Measurements from ENCODE around the gene PTH1R.
A peak's percentile ranks its signal among the peaks of the same experiment; 100 is the strongest.

The PTH1R gene

DNA sequence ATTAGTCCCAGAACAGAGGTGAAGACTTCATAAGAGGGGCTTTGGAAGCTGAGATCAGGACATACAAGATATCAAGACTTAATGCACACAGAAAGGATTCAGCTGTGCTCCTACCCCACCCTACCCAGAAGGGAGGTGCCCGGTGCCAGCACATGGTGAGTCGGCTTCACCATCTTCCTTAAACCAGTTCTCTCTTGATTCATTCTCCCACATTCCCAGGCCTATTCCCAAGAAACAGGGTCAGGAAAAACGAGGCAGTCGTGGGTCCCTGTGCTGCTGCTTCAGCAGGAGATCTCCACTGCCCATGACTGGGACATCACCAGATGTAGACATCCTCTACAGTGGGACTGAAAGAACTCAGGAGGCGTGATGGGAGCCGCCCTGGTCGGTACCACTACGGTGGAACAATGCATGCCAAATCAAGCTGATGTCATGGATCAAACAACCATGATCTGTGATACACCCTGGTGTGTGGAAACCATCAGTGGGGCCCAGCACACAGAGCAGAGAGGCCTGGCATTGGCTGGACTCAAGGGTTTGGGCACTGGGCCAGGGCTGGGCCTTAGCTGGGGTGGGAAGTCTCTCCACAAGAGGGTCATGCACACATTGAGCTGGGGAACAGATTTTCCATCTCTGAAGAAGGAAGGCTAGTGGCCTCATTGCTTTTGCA, 57.1 kb downstream of the PTH1R start:
- ChIA-PET POLR2A (interaction anchor here (1.8 to 2.7 kb wide), 2 partner anchors 41 to 45 kb away, joined by 5 to 9 read pairs; partner anchors contain the start of genes CCDC12 and NBEAL2), CTCF (interaction anchor here (0.8 to 1.8 kb wide), 2 partner anchors 11 to 12 kb away, joined by 3 to 5 read pairs; no protein-coding TSS in a partner anchor)
- TF ChIP-seq SUZ12 (IDR thresholded peaks at IDR 0.05): no peak
- TF ChIP-seq LEF1 (IDR thresholded peaks at IDR 0.05; ENCODE audit: borderline replicate concordance): no peak
- no peak for TF ChIP-seq CTBP1 (IDR thresholded peaks at IDR 0.05; ENCODE audit: borderline replicate concordance)
- no peak for TF ChIP-seq FOXM1 (IDR thresholded peaks at IDR 0.05; ENCODE audit: borderline replicate concordance)
- no peak for TF ChIP-seq L3MBTL2 (conservative IDR thresholded peaks at IDR 0.05)
- TF ChIP-seq BHLHE40 (IDR thresholded peaks at IDR 0.05; ENCODE audit: borderline replicate concordance): no peak
- TF ChIP-seq FOXK2 (IDR thresholded peaks at IDR 0.05): no peak
- TF ChIP-seq ELF4 (IDR thresholded peaks at IDR 0.05): no peak
- DNase-seq (ENCODE audit: extremely low spot score): no peak

DNA sequence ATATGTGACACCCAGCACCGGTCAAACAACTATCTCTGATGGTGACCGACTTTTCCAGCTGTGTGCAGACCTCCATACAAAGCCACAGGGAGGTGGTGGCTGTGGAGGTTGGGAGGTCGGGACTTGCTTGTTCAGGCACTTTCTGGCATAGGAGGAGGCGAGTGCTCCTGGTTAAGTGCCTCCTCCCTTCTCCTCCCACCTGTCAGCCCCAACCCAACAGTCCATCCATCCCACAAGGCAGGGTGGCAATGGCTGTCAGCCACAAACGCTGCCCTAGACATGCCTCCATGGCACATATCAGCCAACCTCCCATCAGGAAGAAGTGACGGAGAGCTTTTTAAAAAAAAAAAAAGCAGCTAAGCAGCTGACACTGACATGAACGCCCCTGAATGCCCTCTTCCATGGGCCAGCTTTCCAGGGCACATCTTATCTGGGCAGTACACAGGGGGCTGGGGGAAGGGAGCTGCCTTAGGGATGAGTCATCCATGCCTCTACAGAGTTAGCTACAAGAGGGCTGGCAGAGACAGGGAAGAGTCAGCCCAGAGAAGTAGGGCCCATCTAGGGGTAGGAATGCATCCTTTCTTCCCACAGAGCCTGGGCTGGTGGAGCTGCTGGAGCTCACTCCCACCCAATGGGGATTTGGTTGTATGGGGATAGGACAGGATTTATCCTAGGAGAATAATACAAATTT, 57.8 kb downstream of the PTH1R start:
- no peak for TF ChIP-seq L3MBTL2 (conservative IDR thresholded peaks at IDR 0.05)
- no peak for TF ChIP-seq SUZ12 (IDR thresholded peaks at IDR 0.05)
- no peak for TF ChIP-seq SP1 (IDR thresholded peaks at IDR 0.05)
- TF ChIP-seq FOXA1 (IDR thresholded peaks at IDR 0.05): no peak
- TF ChIP-seq HDGF (IDR thresholded peaks at IDR 0.05; ENCODE audit: borderline replicate concordance): no peak
- TF ChIP-seq LEF1 (IDR thresholded peaks at IDR 0.05; ENCODE audit: borderline replicate concordance): no peak
- no peak for TF ChIP-seq ELF4 (IDR thresholded peaks at IDR 0.05)
- no peak for TF ChIP-seq NFRKB (IDR thresholded peaks at IDR 0.05)
- no peak for TF ChIP-seq PKNOX1 (IDR thresholded peaks at IDR 0.05)
- no peak for TF ChIP-seq FOXM1 (IDR thresholded peaks at IDR 0.05; ENCODE audit: borderline replicate concordance)

DNA sequence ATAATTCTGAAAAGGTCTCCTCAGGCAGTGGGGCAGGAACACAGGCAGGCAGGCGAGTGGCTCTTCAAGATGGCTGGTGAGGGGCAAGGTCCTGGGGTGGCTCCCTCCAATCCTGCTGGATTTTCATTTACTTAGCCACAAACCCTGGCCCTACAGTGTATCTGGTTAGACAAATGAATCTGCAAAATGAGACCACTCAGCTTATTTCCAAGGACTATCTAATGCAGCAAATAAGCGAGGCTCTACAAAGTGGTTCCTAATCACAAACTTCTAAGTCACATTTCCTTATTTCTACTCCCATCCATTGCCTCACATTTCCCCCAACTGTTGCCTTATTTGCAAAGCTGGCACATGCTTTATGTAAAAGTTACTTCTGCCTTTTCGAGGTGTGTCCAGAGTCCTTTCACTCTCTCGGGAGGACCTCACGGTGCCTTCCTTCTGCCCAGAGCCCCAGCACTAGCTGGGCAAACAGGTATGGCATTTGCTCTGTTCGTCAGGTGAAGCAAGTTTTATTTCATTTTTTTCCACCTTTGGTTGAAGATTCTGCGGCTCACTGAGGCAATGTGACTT, 58.6 kb downstream of the PTH1R start:
- TF ChIP-seq SUZ12 (IDR thresholded peaks at IDR 0.05) (no peak), ELF4 (IDR thresholded peaks at IDR 0.05) (no peak)
- no peak for DNase-seq (ENCODE audit: extremely low spot score)
- ChIA-PET POLR2A (interaction anchor here (1.3 to 2.7 kb wide), 4 partner anchors 12 to 73 kb away, joined by 5 to 9 read pairs (median 5); partner anchors contain the start of genes CCDC12 and NBEAL2), CTCF (interaction anchor here (1.0 to 1.8 kb wide), 2 partner anchors 13 to 40 kb away, joined by 3 to 5 read pairs; no protein-coding TSS in a partner anchor)

More for the DNA sequence above, 57.8 kb downstream of the PTH1R start:
- POLR2A ChIA-PET: interaction anchor here (1.3 to 2.7 kb wide), 4 partner anchors 13 to 74 kb away, joined by 5 to 9 read pairs (median 5); partner anchors contain the start of genes CCDC12 and NBEAL2
- CTCF ChIA-PET: interaction anchor here (0.6 to 1.8 kb wide), 4 partner anchors 11 to 104 kb away, joined by 3 to 5 read pairs (median 3); no protein-coding TSS in a partner anchor
- DNase-seq (ENCODE audit: extremely low spot score): peak; percentile 31

- DNase-seq (ENCODE audit: extremely low spot score): no peak
- CTCF ChIA-PET: no interaction called here
- POLR2A ChIA-PET: interaction anchor here (1.6 to 2.7 kb wide), 3 partner anchors 12 to 43 kb away, joined by 5 to 9 read pairs (median 5); partner anchors contain the start of genes CCDC12 and NBEAL2
- no peak for TF ChIP-seq CTBP1 (IDR thresholded peaks at IDR 0.05; ENCODE audit: borderline replicate concordance)
- TF ChIP-seq BHLHE40 (IDR thresholded peaks at IDR 0.05; ENCODE audit: borderline replicate concordance): no peak
- no peak for TF ChIP-seq L3MBTL2 (conservative IDR thresholded peaks at IDR 0.05)
- no peak for TF ChIP-seq FOXA1 (IDR thresholded peaks at IDR 0.05)
- TF ChIP-seq TARDBP (IDR thresholded peaks at IDR 0.05): no peak
- no peak for TF ChIP-seq HDGF (IDR thresholded peaks at IDR 0.05; ENCODE audit: borderline replicate concordance)
- TF ChIP-seq NFRKB (IDR thresholded peaks at IDR 0.05): no peak
- TF ChIP-seq SUZ12 (IDR thresholded peaks at IDR 0.05): no peak
- no peak for TF ChIP-seq FOXM1 (IDR thresholded peaks at IDR 0.05; ENCODE audit: borderline replicate concordance)
- no peak for TF ChIP-seq LEF1 (IDR thresholded peaks at IDR 0.05; ENCODE audit: borderline replicate concordance)
- no peak for TF ChIP-seq PKNOX1 (IDR thresholded peaks at IDR 0.05)
- no peak for TF ChIP-seq ZNF384 (IDR thresholded peaks at IDR 0.05)
- no peak for TF ChIP-seq ARNT (IDR thresholded peaks at IDR 0.05)
- no peak for TF ChIP-seq FOXK2 (IDR thresholded peaks at IDR 0.05)
- no peak for TF ChIP-seq ELF4 (IDR thresholded peaks at IDR 0.05)
- no peak for TF ChIP-seq SP1 (IDR thresholded peaks at IDR 0.05)
These were observed 59.3 kb downstream of the PTH1R start for GRCh38 chr3:46936733-46937250.

DNA sequence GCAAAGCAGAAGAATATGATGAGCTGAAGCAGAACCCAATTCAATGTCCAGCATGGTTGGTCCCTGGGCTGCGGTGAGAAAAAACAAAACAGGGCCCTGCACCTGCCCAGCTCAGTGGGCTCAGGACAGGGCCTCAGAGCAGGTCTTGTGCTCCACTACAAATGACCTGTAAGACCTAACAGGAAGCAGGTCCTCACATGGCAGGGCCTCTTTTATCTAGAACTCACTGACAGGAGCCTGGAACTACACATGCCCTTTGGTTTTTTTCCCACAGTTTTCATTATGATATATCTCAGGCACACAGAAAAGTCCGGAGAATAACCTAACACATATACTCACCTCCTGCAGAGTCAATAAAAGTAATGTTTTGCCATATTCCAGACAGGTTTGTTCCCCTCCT, 60.6 kb downstream of the PTH1R start:
- POLR2A ChIA-PET: no interaction called here

More for the DNA sequence above, 60.6 kb downstream of the PTH1R start:
- TF ChIP-seq ELF4 (IDR thresholded peaks at IDR 0.05) (no peak), NFRKB (IDR thresholded peaks at IDR 0.05) (no peak), ZNF384 (IDR thresholded peaks at IDR 0.05) (no peak), SUZ12 (IDR thresholded peaks at IDR 0.05) (no peak), FOXK2 (IDR thresholded peaks at IDR 0.05) (no peak), SP1 (IDR thresholded peaks at IDR 0.05) (no peak), HDGF (IDR thresholded peaks at IDR 0.05; ENCODE audit: borderline replicate concordance) (no peak), LEF1 (IDR thresholded peaks at IDR 0.05; ENCODE audit: borderline replicate concordance) (no peak), BHLHE40 (IDR thresholded peaks at IDR 0.05; ENCODE audit: borderline replicate concordance) (no peak), PKNOX1 (IDR thresholded peaks at IDR 0.05) (no peak), FOXA1 (IDR thresholded peaks at IDR 0.05) (no peak), CTBP1 (IDR thresholded peaks at IDR 0.05; ENCODE audit: borderline replicate concordance) (no peak), TARDBP (IDR thresholded peaks at IDR 0.05) (no peak), ARNT (IDR thresholded peaks at IDR 0.05) (no peak), FOXM1 (IDR thresholded peaks at IDR 0.05; ENCODE audit: borderline replicate concordance) (no peak), L3MBTL2 (conservative IDR thresholded peaks at IDR 0.05) (no peak)
- CTCF ChIA-PET: interaction anchor here (1.1 kb wide), 1 partner anchor 10 kb away, joined by 5 read pairs; no protein-coding TSS in a partner anchor
- DNase-seq (ENCODE audit: extremely low spot score): no peak
